IPS-18c (cell line): Measurements from ENCODE around the gene KRT38.

Experiments used
- H3K4me3 ChIP-seq: 2 replicates; pipeline ENCODE4 v1.7.0; 2013; ENCODE audit warnings: low read depth, mild to moderate bottlenecking, low read length, moderate library complexity; ENCODE audit not compliant: insufficient read depth
- H3K9me3 ChIP-seq: one replicate; pipeline ENCODE4 v1.6.1; 2013; ENCODE audit warnings: mild to moderate bottlenecking, low read length, moderate library complexity; ENCODE audit not compliant: control insufficient read depth, insufficient read depth

The KRT38 gene

DNA sequence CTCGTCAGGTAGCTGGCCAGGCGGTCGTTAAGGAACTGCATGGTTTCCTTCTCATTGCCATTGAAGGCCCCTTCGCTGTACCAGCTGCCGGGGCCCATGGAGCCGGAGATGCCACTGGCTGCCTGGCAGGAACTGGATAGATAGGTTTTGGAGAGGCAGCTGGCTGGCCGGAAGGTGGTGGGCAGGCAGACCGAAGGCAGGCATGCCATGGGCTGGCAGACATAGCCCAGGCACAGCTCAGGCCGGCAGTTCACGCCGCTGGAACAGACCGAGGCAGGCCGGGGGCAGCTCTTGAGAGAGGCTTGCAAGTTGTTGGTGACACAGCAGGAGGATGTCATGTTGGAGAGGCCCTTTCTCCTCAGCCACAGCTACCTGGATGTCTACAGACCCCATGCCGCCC, 26.2 kb upstream of the KRT38 start, which contains the start of gene KRT32:
KRT32 (minus strand) TSS at position 399 of the 400 bp plus-strand sequence; CDS start at position 338, 61 bp downstream.
- peaks cover 2% of the 10 kb centered on the region for H3K9me3 ChIP-seq

DNA sequence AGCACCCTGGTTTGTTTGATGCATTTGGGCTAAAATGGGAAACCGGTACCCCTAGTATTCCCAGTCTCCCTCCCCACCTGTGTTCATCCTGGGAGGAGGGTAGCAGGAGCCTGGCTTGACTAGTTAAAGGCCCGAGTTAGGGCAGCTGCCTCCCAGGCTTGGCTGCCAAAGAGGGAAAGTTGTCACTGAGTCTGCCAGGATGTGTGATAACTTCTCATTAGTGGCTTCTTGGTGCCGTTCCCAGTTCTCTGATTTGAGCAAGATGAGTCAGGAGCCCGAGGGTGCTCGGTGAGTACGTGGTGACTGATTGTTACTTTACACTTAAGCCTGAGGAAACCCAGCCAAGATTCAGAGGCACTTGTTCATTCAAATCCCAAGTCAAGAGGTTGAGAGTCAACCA, 23.9 kb upstream of the KRT38 start:
- Histone ChIP-seq H3K9me3 (peaks cover 2% of the 10 kb centered on the region), H3K4me3 (no peak overlapping the region)

More for the DNA sequence above, 26.2 kb upstream of the KRT38 start, which contains the start of gene KRT32:
- H3K4me3 ChIP-seq, result no peak within 1 kb of the TSS

DNA sequence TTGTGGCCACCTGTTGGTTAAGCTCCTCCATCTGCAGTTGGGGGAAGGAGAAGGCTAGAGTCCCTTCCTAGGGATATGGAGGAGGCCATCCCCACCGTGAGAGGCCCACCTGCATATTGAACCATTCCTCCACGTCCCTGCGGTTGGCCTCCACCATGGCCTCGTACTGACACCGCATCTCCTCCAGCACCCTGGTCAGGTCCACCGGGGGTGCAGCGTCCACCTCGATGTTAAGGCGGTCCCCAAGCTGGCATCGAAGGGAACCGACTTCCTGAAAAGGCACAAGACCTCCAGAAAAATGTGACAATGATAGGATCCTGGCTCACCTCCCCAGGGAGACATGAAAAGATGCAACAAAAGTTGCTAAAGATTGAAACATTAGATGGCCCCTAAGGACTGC, 23.4 kb upstream of the KRT38 start:
- H3K9me3 ChIP-seq, result peaks cover 2% of the 10 kb centered on the region

DNA sequence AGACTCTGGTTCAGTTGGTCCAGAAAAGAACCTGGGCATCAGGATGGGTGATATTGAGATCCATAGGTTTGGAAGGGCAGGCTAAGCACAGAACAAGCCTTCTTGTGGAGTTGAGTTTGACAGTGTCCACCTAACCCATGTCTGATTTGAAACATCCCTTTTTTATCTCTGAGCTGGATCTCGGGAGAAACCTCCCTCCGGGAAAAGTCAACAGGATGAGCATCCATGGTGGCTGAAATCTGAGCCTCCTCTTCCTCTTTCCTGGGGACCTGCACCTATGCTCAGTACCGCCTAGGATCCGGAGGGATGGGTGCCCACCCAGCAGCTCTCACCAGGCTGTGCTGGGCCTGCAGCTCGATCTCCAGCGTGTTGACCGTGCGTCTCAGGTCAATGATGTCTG, 23.0 kb upstream of the KRT38 start:
- Histone ChIP-seq H3K9me3 (peaks cover 2% of the 10 kb centered on the region), H3K4me3 (no peak overlapping the region)

More for the DNA sequence above, 23.4 kb upstream of the KRT38 start:
- no peak overlapping the region for H3K4me3 ChIP-seq

DNA sequence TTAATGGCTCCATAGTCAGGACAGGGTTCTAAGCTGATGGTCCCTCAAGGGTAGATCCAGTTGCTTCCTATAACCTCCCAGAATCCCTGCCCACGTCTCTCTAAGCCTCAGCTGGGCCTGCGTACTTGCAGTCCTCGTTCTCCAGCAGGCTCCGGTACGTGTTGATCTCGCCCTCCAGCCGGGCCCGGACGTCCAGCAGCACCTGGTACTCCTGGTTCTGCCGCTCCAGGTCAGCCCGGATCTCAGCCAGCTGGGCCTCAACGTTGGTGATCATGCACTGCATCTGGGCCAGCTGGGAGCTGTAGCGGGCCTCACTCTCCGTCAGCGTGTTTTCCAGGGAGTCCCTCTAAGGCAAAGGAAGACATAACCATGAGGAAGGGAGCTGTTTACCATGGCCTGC, 21.9 kb upstream of the KRT38 start:
- peaks cover 2% of the 10 kb centered on the region for H3K9me3 ChIP-seq
- H3K4me3 ChIP-seq, result no peak overlapping the region

DNA sequence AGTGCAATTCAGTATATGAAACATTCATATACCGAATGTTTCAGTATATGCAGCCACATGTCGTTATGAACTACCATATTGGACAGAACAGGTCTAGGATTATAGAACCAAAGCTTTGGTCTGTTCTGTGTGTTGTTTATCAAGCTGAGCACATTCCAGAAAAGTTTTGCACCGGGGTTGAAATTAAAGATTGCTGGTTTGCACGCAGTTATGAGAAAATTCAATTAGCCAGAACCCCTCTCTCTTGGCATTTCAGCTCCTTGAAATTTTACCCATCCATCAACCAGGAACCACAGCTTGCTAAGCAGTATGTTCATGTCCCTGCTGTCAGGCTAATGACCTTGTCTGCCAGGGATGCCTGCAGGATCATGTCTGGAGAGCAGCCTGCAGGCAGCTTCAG, 16.9 kb upstream of the KRT38 start:
- H3K9me3 ChIP-seq, result peaks cover 3% of the 10 kb centered on the region
- no peak overlapping the region for H3K4me3 ChIP-seq

DNA sequence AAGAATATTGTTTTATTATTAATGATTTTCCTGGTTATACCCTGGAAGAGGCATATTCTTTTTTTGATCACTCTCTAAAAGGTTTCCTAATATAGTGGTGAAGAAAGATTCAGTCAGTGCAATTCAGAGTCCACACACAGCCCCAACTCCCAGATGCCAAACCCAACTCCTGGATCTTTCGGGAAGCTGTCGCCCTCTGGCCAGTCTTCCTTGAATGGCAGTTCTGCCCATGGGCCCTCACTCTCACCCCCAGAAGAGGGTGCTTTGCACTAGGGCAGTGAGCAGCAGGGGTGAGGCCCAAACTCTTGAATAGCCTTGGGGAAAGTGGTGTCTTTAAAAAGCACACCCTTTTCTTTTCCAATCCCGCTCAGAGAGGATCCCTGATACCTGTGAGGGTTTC, 15.4 kb upstream of the KRT38 start:
- peaks cover 8% of the 10 kb centered on the region for H3K9me3 ChIP-seq

DNA sequence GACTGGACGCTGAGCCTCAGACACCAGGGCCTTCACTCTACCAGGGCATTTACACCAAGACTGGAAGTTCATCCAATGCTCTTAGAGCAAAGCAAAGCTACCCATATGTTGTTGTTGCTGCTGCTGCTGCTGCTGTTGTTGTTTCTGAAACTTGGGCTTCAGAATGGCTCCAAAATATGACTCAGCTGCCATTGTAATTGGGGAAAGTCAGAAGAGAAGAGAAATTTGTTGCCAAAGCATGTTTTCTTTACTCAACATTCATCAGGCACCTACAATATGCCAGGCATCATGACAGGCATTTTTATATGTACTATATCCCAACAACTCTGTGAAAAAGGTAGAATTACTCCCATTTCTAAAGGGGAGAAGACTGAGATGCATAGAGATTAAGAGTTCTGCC, 14.5 kb upstream of the KRT38 start:
- no peak overlapping the region for H3K4me3 ChIP-seq
- peaks cover 8% of the 10 kb centered on the region for H3K9me3 ChIP-seq

More for the DNA sequence above, 15.4 kb upstream of the KRT38 start:
- no peak overlapping the region for H3K4me3 ChIP-seq

DNA sequence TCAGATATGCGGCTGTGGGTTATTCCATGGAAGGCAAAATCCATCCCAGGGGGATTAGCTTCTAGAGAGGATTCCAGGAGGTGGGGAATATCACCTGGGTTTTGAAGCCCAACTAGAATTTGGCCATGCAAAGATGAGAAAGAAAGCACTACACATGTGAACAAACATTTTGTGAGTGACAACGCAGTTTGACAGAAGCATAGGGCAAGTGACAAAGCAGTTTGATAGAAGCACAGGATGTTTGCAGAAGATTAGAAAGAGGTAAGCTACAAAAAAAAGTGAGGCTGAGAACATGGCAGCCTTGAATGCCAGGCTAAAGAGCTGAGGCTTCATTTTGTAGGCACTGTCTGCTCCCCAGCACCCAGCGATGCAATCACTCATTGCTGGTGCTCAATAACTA, 12.3 kb upstream of the KRT38 start:
- Histone ChIP-seq H3K4me3 (no peak overlapping the region), H3K9me3 (peaks cover 8% of the 10 kb centered on the region)

DNA sequence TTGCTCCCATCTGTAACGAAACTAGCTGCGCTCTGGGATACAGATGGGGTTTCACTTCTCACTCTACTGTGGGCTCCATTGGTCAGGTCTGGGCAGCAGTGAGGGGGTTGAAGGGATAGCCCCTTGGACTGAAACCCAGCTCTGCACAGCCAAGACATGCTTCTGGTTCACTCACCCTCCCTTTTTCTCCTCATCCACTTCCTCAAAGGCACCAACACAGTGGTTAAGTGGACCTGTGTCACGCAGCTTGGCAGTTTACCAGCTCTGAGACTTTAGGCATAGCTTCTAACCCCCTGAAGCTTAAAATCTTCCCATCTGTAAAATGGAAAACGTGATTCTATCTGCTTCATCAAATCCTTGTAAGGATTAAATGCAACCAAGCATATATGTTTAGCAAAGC, 11.5 kb upstream of the KRT38 start:
- peaks cover 7% of the 10 kb centered on the region for H3K9me3 ChIP-seq

DNA sequence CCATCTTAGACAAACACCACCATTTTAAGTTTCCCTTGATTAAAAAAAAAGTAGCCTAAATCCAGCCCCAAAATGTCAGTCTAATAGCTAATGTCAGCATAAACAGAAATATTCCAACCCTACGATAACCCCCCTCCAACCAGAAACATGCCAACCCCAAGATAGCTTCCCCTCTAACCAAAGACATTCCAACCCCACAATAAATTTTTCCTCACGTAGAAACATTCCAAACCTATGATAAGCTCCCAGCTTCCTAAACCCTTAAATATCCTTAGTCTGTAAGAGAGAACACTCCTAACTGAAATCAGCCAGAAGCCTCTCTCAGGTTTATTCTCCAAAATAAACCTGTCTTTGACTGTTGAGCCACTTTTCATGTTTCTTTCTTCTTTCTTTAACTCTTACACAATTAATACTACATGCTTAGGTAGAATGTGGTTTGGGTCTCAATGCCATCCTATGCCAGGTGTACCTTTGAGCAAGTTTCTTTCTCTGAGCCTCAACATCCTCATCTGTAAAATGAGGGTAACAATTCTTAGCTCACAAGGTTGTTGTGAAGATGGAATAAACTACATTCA, 10.5 kb upstream of the KRT38 start:
- peaks cover 7% of the 10 kb centered on the region for H3K9me3 ChIP-seq
- H3K4me3 ChIP-seq, result no peak overlapping the region

More for the DNA sequence above, 11.5 kb upstream of the KRT38 start:
- H3K4me3 ChIP-seq, result no peak overlapping the region

DNA sequence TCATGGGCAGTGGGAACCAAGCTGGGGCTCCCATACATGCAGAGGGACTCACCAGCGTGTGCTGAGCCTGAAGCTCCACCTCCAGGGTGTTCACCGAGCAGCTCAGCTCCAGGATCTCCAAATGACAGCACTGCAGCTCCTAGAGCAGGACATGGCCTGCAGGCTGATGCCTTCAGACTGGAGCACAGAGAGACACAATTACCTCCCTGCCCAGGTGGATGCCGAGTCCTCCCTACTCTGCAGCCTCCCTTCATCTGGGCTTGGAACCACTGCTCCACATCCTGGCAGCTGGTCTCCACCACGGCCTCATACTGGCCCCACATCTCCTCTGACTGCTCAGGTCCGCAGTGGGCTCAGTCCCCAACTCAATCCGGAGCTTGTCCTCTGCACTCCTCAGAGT, 8.2 kb upstream of the KRT38 start:
- Histone ChIP-seq H3K4me3 (no peak overlapping the region), H3K9me3 (peaks cover 9% of the 10 kb centered on the region)

DNA sequence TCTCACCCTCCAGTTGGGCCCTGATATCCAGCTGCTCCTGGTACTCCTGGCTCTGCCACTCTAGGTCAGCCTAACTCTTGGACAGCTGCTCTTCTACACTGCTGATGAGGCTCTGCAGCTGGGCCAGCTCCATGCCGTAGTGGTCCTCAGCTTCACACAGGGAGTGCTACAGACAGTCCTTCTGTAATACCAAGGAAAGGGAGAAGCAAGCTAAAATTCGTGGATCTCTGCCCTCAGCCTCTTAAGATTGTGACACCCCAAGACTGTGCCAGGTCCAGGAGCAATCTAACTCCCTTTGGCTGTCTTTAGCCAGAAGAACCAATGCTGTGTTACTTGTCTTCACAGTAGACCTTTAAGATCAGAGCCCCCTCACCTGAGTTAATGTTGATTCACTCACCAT, 7.7 kb upstream of the KRT38 start:
- peaks cover 9% of the 10 kb centered on the region for H3K9me3 ChIP-seq
- H3K4me3 ChIP-seq, result no peak overlapping the region

DNA sequence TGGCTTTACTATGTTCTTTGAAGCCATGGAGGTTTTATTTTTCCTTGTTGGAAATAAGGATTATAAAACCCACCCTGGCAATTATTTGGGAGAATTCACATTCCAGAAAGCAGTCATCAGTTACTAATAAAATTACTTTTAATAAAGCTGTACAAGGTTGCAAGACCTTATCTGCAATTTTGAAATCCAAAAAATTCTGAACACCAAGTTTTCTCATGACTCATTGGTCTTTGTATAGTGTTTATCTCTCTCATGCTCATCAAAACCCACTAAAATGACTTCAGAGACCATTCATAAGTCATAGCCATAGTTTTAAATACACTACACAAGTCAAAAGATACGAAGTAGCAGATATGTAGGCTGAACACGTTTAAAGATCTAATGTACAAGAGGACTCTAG, 6.0 kb upstream of the KRT38 start:
- Histone ChIP-seq H3K9me3 (peaks cover 7% of the 10 kb centered on the region), H3K4me3 (no peak overlapping the region)

DNA sequence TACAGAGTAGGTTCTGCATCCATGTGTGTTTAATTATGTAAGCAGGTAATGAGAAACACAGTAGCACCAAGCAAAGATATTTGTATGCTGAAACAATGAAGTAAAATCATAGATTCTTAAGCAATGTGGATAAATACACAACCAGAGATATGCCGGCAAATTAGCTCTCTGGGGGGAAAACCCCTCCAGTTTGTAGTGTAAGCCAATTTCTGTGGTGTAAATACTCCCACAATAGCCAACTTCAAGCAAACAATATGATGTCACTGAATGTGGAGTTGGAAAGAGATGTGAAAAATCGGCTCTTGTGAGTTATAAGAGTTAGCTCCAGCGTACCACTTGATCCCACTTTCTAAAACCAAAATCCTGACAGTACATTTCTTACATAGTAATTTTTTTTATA, 3.9 kb upstream of the KRT38 start:
- H3K4me3 ChIP-seq, result no peak overlapping the region
- H3K9me3 ChIP-seq, result peaks cover 4% of the 10 kb centered on the region

DNA sequence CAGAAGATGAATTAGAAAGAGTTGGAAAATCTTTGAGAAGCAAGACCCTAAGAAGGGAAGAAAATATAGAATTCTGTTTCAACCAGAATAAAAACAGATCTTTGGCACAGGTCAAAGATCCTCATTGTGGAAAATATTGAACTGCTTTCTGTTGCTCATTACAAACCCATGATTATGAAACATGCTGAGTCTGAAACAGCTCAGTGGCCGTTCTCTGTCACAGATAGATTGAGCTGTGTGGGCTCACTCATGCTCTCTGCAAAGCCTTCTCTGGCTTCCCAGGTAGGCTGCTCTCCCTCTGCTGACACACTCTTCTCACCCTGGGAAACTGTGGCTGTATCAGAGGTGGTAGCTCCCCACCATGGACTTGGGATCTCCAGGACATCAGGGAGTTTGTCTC, 3.4 kb upstream of the KRT38 start:
- Histone ChIP-seq H3K4me3 (no peak overlapping the region), H3K9me3 (peaks cover 4% of the 10 kb centered on the region)

DNA sequence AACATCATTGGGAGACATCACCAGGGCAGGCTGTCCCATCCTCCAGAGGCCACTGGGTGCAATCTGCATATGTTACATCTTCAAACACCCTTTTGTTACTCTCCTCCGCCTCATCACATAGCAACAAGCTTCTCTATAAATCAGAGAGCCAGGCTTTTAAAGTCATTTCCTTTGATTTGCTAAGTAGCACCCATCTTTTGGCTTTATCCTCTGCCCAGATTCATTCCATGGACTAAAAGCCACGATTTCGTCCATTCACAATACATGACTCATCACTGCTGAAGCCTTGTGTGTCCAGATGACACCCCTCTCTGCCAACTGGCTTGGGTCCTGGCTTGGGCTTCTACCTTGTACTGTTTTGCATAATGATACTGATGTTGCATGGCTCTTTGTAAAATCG, 2.0 kb upstream of the KRT38 start:
- Histone ChIP-seq H3K9me3 (peaks cover 2% of the 10 kb centered on the region), H3K4me3 (no peak overlapping the region)

DNA sequence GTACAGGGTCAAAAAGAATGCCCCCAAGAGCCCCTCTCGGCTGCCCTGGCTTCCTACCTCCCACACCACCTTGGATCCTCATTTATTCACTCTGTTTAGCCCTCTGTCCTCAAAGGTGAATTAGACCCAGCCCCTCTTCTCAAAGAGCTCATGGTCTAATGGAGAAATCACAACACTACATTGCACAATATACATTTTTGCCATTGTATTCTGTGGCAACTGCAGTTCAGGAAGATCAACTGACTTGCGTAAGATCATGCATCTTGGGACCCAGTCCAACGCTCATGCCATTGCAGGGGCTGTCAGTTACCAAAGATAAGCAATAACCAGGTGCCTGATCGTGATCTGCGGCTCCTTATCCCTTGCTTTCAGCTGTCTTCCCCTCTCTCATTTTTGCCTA, 1.4 kb downstream of the KRT38 start:
- Histone ChIP-seq H3K9me3 (no peaks in the 10 kb centered on the region), H3K4me3 (no peak overlapping the region)

DNA sequence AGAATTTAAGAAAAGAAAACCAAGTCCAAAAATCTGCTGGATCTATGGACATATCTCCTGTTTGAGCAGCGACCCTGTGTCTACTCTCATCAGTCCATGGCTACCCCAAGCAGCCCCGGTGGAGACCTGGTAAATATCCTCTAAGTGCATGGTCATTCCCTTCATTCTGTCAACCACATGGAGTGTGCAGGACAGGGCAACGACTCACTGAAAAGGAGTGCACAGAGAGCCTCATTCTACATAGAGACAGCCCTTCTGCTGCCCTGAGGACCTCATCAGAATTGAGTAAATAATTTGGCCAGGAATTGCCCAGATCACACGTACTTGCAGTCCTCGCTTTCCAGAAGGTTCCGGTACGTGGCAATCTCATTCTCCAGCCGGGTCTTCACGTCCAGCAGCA, 3.0 kb downstream of the KRT38 start:
- Histone ChIP-seq H3K4me3 (no peak overlapping the region), H3K9me3 (no peaks in the 10 kb centered on the region)
